ENCODE results near the gene EFNA1. TPM values are rescaled to one million over a fixed set of nuclear protein-coding genes. Genes with fewer than 3 reads are reported as not detected.

The EFNA1 gene
- total and polyA plus RNA-seq, 2 of the 4 experiments (the other 2 are of a cell fraction) = 0.90 to 1.6 TPM

- no peak for DNase-seq
Measured at GRCh38 chr1:155131285-155131684, 3.6 kb downstream of the EFNA1 start.

More at GRCh38 chr1:155131285-155131684, 3.6 kb downstream of the EFNA1 start:
- peaks cover 6% of the 10 kb centered on the region for H3K36me3 ChIP-seq (ENCODE audit: control insufficient read depth, insufficient read depth, low read length)
- H2BK15ac ChIP-seq (ENCODE audit: low read depth, low read length) = no peak overlapping the region
- no peak overlapping the region for H3K56ac ChIP-seq (ENCODE audit: extremely low read depth, insufficient read depth, low read length)
- H3K9me3 ChIP-seq (ENCODE audit: control insufficient read depth, insufficient read depth, low read length) = no peaks in the 10 kb centered on the region
- H4K5ac ChIP-seq (ENCODE audit: low read depth, low read length) = no peak overlapping the region
- in situ Hi-C loops (cut with MboI; ENCODE audit: low sequenced_read_pairs) (no loop called here), intact Hi-C loops (cut with micrococcal nuclease) (no loop called here), dilution Hi-C loops (cut with HindIII; ENCODE audit: low sequenced_read_pairs, unreplicated experiment) (no loop called here)
- H3K14ac ChIP-seq (replicated peaks; ENCODE audit: low read depth, low read length) = no peak overlapping the region
- no peak overlapping the region for H2BK20ac ChIP-seq (ENCODE audit: low read depth, low read length)
- H4K8ac ChIP-seq (ENCODE audit: low read depth in 2 of 2, low read length in 2 of 2) = no peak overlapping the region
- H3K4me1 ChIP-seq (ENCODE audit: control insufficient read depth, insufficient read depth, low read length) = peaks cover 23% of the 10 kb centered on the region
- no peak overlapping the region for H3K9ac ChIP-seq (ENCODE audit: low read depth, low read length)
- H3K23ac ChIP-seq (ENCODE audit: low read depth, low read length) = no peak overlapping the region
- no peak for TF ChIP-seq ELK1 (IDR thresholded peaks at IDR 0.05; ENCODE audit: borderline replicate concordance, low read depth, low read length)
- TF ChIP-seq MXI1 (IDR thresholded peaks at IDR 0.05; ENCODE audit: borderline replicate concordance, low read depth, low read length) = no peak
- TF ChIP-seq POLR2A (IDR thresholded peaks at IDR 0.05; ENCODE audit: low read depth, low read length) = no peak
- TF ChIP-seq, protein P1, sequence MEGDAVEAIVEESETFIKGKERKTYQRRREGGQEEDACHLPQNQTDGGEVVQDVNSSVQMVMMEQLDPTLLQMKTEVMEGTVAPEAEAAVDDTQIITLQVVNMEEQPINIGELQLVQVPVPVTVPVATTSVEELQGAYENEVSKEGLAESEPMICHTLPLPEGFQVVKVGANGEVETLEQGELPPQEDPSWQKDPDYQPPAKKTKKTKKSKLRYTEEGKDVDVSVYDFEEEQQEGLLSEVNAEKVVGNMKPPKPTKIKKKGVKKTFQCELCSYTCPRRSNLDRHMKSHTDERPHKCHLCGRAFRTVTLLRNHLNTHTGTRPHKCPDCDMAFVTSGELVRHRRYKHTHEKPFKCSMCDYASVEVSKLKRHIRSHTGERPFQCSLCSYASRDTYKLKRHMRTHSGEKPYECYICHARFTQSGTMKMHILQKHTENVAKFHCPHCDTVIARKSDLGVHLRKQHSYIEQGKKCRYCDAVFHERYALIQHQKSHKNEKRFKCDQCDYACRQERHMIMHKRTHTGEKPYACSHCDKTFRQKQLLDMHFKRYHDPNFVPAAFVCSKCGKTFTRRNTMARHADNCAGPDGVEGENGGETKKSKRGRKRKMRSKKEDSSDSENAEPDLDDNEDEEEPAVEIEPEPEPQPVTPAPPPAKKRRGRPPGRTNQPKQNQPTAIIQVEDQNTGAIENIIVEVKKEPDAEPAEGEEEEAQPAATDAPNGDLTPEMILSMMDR (conservative IDR thresholded peaks at IDR 0.05; ENCODE audit: low read depth, low read length) = no peak
- TF ChIP-seq RCOR1 (IDR thresholded peaks at IDR 0.05; ENCODE audit: insufficient replicate concordance, low read length) = no peak
- no peak for TF ChIP-seq USF2 (IDR thresholded peaks at IDR 0.05; ENCODE audit: low read depth, low read length)
- no peak for TF ChIP-seq CEBPB (IDR thresholded peaks at IDR 0.05; ENCODE audit: low read depth, low read length)
- TF ChIP-seq NFE2L2 (IDR thresholded peaks at IDR 0.05; ENCODE audit: low read depth, low read length) = no peak
- TF ChIP-seq CHD1 (IDR thresholded peaks at IDR 0.05; ENCODE audit: low read depth, low read length) = no peak
- no peak for TF ChIP-seq MAFK (IDR thresholded peaks at IDR 0.05; ENCODE audit: low read depth, low read length)
- ChIA-PET CTCF (no interaction called here), POLR2A (ENCODE audit: unreplicated experiment) (no interaction called here)
- 86% methylated on average over 1 of the region's 8 CpGs; no CpG with 5 or more reads in 1 of the 2 experiments for WGBS, 2 experiments (ENCODE audit: extremely low coverage in 2 of 2, insufficient read length in 1 of 2)
- no peak overlapping the region for H3K4me2 ChIP-seq (ENCODE audit: low read depth, low read length)
- peaks cover 0 to 10% of the 10 kb centered on the region in 2 experiments; a peak in 2 of 4 replicates for H3K79me1 ChIP-seq (ENCODE audit: low read depth in 1 of 2, low read length in 2 of 2)
- no peak overlapping the region for H2AK5ac ChIP-seq (ENCODE audit: low read depth, low read length)
- H3K9me1 ChIP-seq (ENCODE audit: insufficient read depth, low read length) = peaks cover 16% of the 10 kb centered on the region; the same call in 1 of the 2 replicates
- H3K4ac ChIP-seq (ENCODE audit: low read depth, low read length) = no peak overlapping the region
- peaks cover 2% of the 10 kb centered on the region; the same call in 1 of the 2 replicates for H4K20me1 ChIP-seq (ENCODE audit: insufficient read depth, low read length)
- H2AFZ ChIP-seq (replicated peaks; ENCODE audit: low read length, poor library complexity) = no peak overlapping the region
- H3K18ac ChIP-seq (ENCODE audit: low read depth, low read length) = no peak overlapping the region
- no peak overlapping the region for H3K27ac ChIP-seq (ENCODE audit: insufficient read depth, low read length)
- no peak for ATAC-seq (ENCODE audit: low read depth)
- H2BK5ac ChIP-seq (ENCODE audit: low read depth, low read length, poor library complexity, severe bottlenecking) = no peak overlapping the region
- H3K4me3 ChIP-seq (ENCODE audit: insufficient read depth, low read depth, low read length) = no peak overlapping the region
- H2BK120ac ChIP-seq (ENCODE audit: low read depth, low read length) = no peak overlapping the region
- H3K27me3 ChIP-seq (ENCODE audit: control insufficient read depth, insufficient read depth, low read length) = peaks cover 26% of the 10 kb centered on the region
- no TSS peak for BruUV-seq (replicated peaks)
- H2AK9ac ChIP-seq (replicated peaks; ENCODE audit: low read depth, low read length, poor library complexity) = no peak overlapping the region
- no peak overlapping the region for H4K91ac ChIP-seq (ENCODE audit: insufficient read depth, low read depth, low read length)
